A204.1 (cell line): ENCODE results near the gene CASTOR2.
"Not testable (repeated sequence)": the region's sequence is repeated elsewhere in the genome, so short reads cannot be mapped to it uniquely, and the experiment has no call there.

Experiments used
- FAIRE-seq: peaks from 2 replicates; lab custom pipeline; 2012; peaks lifted over from hg19 to GRCh38; lab: Jason Lieb, UNC

Gene CASTOR2

GRCh38 chr7:75055155-75055554 lies 90.7 kb downstream of the CASTOR2 start:
- no peak for FAIRE-seq

- no peak for FAIRE-seq
Observed at GRCh38 chr7:75055830-75056772, 91.6 kb downstream of the CASTOR2 start.

DNA sequence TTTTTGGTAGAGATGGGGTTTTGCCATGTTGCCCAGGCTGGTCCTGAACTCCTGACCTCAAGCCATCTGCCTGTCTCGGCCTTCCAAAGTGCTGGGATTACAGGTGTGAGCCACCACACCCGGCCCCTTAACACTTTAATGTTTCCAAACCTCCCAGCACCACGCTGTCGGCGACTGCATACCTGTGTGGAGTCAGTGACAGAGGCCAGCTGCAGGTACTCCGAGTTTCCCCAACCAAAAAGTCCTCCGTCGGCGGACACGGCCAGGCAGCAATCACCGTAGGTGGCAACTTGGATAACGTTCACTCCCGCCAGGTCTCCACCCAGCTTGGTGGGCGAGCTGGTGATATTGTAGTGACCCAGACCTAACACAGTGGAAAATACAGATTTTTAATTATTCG lies 93.9 kb downstream of the CASTOR2 start:
- FAIRE-seq = no peak

DNA sequence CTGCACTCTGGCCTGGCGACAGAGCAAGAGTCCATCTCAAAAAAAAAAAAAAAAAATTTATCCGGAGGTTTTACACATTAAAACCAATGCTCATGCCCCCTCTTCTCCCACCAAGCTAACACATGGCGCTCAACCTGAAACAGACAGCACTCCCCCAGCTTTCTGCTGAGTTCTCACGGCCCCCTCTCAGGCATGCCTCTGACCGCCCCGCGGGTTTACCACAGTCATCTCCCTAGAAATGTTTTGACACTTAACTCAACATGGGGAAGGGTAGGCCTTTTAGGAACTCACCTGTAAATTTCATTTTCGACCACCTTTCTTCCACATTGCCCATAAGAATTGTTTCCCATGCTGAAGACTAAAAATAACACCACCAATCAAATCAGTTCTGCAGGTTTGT lies 99.8 kb downstream of the CASTOR2 start:
- FAIRE-seq = no peak

DNA sequence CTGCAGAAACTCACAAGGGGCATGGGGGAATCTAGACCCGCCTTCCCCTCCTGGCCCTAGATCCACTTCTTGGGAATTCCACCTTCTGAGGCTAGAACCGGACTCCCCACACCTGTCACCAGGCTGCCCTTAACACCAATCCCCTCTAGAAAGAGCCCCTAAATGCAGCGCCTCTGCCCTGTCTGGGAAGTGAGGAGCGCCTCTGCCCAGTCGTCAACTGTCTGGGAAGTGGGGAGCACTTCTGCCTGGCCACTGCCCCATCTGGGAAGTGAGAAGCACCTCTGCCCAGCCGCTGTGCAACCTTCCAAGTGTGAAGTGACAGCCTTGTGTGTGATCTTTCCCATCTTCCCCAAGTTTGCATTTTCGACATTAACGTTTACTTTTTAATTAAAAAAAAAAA lies 100.3 kb downstream of the CASTOR2 start:
- FAIRE-seq = no peak

DNA sequence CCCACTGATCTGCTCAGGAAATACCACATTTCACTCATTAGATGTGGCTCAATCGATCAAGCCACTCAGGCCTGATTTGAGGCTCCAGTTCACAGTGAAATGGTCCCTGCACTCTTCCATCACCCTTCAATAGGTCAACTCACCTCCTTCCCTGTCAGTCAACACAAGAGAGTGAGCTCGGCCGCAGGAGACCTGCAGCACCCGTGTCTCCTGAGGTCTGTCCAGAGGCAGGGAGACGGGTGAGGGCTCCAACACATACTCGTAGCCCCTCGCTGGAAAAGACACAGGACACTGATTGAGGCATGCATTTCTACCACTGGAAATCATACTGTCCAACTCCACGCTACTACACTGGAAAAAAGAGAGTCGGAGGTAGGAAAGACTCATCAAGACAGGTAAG lies 102.0 kb downstream of the CASTOR2 start:
- no peak for FAIRE-seq

- no peak for FAIRE-seq
Observed at GRCh38 chr7:75072981-75073283, 108.4 kb downstream of the CASTOR2 start.

- not testable (repeated sequence) for FAIRE-seq
Observed at GRCh38 chr7:75074262-75074641, 109.7 kb downstream of the CASTOR2 start.
